OCI-M1 (cell line): ENCODE measurements around the gene ZDHHC19.
"Not testable (repeated sequence)": the region's sequence is repeated elsewhere in the genome, so short reads cannot be mapped to it uniquely, and the experiment has no call there.

Experiments used
- DNase-seq: peaks from one replicate; lab custom pipeline; 2025; lab: John Stamatoyannopoulos, UW

ZDHHC19 gene, protein sequence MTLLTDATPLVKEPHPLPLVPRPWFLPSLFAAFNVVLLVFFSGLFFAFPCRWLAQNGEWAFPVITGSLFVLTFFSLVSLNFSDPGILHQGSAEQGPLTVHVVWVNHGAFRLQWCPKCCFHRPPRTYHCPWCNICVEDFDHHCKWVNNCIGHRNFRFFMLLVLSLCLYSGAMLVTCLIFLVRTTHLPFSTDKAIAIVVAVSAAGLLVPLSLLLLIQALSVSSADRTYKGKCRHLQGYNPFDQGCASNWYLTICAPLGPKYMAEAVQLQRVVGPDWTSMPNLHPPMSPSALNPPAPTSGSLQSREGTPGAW

DNA sequence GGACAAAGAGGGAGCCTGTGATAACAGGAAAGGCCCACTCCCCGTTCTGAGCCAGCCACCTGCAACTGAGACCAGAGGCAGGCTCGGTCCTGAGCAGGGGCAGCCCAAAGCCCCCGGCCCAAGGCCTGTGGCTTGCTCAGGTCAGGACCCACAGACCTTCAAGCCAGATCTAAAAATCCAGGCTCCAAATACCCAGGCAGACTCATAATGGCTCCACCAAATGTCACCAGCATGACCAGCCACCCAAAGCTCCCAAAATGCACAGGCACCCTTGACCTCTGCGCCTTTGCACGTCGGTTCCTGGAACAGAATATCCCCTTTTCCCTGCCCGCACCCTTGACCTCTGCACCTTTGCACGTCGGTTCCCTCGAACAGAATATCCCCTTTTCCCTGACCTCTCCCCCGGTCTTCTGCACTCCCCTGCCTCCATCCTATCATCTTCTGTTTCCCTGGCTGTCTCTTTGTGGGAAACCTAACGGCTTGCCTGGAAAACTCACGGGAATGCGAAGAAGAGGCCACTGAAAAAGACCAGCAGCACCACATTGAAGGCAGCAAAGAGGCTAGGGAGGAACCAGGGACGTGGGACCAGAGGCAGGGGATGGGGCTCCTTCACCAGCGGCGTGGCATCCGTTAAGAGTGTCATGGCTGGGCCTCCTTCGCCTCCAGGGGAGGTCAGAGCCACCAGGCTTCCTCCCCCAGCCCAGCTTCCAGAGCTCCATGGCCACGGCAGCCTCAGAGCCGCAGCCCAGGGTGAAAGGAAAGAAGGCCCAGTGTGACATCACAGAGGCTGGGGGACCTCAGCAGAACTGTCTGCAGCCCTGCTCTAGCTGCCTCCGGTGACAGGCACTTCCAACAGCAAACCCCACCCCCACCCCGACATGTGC, at the start of gene ZDHHC19:
Gene ZDHHC19, minus strand, starts transcription at position 728 of the 884 bp plus-strand sequence. Its CDS starts 85 bp downstream, at position 643.
- no peak for DNase-seq

DNA sequence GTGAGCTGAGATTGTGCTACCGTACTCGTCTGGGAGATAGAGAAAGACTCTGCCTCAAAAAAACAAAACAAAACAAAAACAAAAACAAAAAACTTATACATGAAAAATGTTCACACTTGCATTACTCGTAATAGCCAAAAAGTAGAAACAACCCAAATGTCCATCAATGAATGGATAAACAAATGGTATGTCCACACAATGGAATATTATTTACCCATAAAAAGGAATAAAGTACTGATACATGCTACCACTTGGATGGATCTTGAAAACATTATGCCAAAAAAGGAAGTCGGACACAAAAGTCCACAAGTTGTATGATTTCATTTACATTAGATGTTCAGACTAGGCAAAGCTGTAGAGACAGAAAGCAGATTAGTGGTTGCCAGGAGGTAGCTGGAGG, 49.6 kb upstream of the ZDHHC19 start:
- DNase-seq, result no peak

DNA sequence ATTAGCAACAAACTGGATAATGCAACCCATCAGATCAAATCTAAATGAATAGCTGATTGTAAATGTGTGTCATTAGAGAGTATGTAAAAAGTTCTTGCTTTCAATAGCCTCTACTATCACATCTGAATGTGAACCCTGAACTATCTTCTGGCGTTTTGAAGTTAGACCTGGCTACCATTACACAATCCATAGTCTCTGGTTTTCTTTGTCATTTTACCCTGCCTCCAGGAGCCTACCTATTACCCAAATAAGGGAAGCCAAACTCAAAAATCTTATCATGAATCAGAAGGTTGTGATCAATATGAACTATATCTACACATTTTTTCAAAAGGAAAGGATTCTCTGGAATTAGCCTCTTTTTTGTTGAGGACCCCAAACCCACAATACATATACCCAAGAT, 44.6 kb upstream of the ZDHHC19 start:
- no peak for DNase-seq

DNA sequence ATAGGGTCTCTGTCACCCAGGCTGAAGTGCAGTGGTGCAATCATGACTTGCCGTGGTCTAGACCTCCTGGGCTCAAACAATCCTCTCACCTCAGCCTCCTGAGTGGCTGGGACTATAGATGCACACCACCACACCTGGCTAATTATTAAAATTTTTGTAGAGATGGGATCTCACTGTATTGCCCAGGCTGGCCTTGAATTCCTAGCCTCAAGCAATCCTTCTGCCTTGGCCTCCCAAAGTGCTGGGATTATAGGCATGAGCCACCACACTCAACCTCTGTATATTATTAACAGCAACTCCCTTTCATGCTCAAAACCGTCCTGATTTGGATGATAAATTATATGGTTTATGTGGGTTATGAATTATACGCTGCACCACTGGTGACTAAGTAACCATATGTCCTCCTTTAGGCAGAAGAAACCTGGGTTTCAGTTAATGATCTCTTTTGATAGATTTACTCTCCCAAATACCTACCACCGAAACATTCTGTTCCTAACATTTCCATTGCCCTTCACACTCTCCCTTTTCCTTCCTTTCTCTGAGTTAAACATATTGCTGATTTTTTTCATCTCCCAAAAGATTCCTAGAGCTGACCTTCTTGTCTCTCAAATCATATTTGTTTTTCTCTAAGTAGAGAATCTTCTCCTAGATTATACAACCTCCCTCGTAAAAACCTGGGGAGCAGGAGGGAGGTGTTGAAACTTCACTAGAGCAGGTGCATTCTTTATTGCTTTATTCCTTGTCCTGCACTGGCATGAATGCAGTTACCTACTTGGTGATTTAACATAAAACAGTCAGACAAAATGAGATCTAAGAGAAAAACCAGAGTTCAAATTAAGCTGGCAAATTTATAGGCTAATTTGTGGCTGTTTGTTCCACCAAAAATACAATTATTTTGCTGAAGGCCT, 43.4 kb upstream of the ZDHHC19 start:
- no peak for DNase-seq

DNA sequence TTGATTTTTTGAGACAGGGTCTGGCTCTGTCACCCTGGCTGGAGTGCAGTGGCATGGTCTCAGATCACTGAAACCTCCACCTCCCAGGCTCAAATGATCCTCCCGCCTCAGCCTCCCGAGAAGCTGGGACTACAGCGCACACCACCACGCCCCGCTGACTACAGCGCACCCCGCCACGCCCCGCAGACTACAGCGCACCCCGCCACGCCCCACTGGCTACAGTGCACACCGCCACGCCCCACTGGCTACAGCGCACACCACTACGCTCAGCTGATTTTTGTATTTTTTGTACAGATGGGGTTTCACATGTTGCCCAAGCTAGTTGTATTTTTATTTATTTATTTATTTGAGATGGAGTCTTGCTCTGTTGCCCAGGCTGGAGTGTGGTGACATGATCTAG, 40.7 kb upstream of the ZDHHC19 start:
- no peak for DNase-seq

DNA sequence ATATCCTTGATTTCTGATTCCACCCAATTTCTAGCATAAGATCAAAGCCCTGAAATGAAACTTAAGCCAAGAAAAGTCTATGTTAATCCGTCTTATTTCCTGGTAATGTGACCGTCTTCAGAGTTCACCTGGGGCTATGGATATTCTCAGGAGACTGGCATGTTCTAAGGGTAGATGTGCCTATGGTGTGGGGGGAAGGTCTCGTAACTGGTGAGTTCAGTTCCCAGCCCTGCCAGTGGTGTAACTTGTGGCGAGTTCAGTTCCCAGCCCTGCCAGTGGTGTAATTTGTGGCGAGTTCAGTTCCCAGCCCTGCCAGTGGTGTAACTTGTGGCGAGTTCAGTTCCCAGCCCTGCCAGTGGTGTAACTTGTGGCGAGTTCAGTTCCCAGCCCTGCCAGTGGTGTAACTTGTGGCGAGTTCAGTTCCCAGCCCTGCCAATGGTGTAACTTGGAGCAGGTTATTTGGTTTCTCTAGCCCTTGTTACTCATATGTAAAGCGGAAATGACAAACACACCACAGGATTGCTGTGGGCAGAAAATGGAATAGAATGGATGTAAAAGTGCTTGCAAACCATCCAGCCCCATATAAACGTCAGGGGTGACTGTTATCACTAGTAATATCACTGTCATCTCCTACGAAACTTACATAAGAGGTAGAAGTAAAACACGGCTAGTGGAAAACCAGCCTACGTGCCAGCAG, 35.6 kb upstream of the ZDHHC19 start:
- DNase-seq, result no peak

DNA sequence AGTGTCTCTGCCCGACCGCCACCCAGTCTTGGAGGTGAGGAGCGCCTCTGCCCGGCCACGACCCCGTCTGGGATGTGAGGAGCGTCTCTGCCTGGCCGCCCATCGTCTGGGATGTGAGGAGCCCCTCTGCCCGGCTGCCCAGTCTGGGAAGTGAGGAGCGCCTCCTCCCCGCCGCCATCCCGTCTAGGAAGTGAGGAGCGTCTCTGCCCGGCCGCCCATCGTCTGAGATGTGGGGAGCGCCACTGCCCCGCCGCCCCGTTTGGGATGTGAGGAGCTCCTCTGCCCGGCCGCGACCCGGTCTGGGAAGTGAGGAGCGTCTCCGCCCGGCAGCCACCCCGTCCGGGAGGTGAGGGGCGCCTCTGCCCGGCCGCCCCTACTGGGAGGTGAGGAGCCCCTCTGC, 33.0 kb upstream of the ZDHHC19 start:
- DNase-seq, result not testable (repeated sequence)

DNA sequence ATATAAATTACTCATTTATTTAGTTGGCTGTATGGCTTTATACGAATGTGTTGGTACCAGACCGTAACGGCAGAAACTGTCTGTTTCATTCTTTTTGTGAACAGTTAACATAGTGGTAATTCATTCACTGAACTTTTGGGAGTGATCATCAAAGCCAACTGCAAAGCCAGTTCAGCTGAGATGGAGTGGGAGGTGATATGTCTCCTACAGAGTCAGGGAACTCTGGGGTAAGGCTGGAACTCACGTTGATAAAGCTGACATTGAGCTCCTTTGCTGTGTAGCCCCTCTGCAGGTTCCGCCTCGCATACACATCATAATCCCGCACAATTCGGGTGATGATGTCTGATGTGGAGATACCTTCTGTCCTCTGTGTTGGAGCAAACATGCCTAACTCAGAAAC, 30.5 kb upstream of the ZDHHC19 start:
- DNase-seq, result no peak

DNA sequence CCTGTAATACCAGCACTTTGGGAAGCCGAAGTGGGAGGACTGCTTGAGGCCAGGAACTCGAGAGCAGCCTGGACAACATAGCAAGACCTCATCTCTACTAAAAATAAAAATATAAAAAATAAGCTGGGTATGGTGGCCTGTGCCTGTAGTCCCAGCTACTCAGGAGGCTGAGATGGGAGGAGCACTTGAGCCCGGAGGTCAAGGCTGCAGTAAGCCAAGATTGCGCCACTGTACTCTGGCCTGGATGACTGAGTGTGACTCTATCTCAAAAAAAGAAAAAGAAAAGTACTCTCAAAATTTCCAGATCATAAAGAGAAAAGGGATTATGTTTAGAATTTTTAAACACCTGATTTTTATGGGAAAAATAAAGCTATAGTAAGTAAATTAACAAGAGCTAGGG, 29.2 kb upstream of the ZDHHC19 start:
- no peak for DNase-seq

DNA sequence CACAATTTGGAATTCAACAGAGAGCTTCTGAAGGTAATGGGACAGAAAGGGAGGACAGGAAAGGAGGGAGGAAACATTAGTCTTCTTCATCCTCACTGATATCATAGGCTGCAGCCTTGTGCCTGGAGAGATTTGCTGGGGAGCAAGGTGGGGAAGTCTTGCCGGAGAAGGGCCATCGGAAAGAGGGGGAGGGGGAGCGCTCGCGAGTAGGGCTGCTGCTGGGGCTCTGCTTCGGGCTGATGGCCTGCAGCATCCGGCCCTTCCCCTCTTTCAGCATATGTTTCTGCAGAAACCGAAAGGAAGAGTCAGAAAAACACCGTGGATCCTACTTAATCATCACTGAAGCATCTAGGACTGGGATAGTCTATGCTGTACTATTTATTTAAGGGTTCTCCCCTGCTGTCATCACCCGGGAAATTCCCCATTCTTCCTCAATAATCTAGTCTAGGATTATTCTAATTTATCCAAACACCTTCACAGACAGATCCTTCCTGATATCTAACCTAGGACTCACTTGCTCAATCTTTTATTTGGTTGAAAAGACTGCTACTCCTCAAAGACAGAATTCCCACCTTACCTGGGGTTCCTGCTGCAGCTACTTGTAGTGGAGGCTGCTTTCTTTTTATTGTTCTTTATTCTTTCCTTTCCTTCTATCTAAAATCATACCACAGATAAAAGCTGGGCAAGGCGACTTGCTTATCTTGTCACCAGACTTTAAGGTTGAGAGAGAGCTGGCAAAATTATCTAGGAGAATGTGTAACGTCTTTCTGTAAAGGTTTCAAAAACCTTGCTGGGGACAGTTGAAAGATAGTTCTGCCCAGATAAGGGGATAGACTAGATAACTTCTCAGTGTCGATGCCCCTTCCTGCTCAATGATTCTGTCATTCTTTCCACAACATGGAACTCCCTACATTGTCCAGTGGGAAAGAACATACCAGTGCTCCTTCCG, 27.7 kb upstream of the ZDHHC19 start:
- peak; percentile 8 for DNase-seq

DNA sequence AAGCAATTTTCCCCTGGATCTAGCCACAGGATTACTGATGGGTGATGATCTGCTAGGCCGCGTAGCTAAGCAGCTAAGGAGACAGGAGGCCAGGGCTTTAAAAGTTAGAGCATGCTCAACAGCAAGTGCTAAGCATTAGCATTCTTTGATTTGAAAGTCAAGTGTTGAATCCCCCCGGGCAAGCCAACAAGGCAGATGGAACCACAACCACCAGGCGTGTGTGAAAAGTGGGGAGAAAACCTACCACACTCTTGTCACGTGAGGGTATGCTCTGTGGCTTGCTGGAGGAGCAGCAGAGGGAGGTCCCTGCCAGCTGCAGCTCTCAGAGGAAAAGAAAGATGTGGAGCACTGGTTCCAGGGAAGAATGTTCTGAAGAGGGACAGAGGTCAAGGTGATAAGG, 26.0 kb upstream of the ZDHHC19 start:
- DNase-seq, result no peak

DNA sequence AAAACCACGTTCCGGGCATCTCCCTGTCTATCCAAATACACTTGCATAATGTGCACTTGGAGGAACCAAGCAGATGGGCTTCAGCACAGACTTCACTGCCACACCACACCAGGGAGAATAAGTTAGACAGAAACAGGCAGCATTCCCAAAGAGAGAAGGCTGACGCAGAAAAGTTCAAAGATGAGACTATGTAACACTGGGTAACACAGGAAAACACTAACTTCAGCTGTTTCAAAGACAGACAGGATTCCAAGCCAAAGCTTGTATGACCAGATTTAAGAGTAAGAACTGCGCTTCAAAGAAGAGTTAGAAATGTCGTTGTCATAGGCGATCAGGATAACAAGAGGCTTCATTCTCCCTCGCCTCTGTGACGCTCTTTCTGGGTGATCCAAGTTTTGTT, 25.0 kb upstream of the ZDHHC19 start:
- DNase-seq, result no peak

DNA sequence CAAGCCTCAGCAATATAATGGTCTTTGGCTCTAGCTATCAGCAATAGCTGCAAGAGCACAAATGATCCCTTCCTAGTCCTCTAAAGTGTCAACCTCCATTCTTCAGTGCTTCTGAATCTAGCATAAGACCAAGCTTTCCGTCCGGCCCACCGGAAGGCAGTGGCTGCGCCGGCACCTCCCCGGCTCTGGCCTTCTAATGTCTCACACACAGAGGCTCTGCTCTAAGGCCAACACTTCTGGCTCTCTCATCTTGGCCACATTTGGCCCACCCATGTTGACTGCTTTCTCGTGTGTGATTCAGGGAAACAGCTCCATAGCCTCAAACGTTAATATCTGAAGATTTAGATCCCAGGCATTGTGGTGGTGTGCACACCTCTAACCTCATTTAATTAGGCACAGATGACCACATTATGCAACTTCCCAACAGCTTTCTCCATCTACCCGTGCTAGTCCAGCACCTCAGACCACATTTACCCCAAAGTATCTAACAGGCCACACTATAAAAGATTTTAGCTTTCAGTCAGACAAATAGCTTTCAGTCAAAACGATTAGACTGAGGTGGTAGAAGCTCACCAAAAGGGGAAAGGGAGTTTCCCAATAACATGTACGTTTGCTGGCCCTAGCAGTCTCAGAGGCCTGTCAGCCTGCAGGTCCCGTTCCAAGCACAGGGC, 24.4 kb upstream of the ZDHHC19 start:
- DNase-seq, result no peak

DNA sequence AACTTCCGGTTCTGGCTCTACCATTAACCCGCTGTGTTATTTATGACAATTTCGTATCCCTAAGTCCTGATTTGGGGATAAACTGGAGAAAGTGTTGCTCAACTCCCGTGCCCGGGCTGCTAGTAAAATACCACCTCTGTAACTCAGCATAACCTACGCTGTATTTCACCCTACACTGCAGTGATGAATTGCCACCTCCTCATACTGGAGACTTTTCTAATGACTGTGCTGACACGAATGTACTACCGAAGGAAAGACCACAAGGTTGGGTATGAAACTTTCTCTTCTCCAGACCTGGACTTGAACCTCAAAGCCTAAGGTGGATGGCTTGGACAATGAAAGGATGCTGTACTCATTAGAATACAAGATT, 21.7 kb upstream of the ZDHHC19 start:
- DNase-seq, result no peak

DNA sequence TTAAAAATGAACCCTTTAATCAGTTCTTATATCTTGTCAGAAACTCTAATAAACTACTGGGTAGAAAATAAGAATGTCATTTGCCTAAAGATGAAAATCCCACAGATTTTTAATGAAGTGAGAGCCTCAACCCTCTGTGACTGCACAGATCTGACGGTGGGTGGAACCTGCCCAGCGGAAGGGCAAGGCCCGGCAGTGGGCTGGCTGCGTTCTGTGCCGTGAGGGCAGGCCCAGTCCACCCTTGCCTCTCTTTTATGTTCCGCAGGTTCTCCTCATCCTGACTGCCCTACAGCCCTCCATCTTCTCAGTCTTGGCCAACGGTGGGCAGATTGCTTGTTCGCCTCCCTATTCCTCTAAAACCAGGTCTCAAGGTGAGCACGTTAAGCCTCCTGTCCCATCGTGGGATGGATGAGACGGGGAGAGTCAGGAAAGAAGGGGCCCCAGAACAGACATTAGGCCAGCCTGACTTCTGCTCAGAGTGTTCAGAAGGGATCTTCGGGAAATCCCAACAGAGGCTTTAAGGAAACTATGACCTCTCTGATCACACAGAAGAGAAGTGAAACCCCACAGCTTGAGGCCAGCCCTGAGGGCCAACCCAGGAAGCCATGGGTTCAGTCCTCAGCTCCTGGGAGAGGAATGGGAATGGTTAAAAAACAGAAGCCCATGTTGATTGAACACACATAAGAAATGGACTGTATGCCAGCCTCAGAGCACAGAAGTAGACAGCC, 21.1 kb upstream of the ZDHHC19 start:
- no peak for DNase-seq

DNA sequence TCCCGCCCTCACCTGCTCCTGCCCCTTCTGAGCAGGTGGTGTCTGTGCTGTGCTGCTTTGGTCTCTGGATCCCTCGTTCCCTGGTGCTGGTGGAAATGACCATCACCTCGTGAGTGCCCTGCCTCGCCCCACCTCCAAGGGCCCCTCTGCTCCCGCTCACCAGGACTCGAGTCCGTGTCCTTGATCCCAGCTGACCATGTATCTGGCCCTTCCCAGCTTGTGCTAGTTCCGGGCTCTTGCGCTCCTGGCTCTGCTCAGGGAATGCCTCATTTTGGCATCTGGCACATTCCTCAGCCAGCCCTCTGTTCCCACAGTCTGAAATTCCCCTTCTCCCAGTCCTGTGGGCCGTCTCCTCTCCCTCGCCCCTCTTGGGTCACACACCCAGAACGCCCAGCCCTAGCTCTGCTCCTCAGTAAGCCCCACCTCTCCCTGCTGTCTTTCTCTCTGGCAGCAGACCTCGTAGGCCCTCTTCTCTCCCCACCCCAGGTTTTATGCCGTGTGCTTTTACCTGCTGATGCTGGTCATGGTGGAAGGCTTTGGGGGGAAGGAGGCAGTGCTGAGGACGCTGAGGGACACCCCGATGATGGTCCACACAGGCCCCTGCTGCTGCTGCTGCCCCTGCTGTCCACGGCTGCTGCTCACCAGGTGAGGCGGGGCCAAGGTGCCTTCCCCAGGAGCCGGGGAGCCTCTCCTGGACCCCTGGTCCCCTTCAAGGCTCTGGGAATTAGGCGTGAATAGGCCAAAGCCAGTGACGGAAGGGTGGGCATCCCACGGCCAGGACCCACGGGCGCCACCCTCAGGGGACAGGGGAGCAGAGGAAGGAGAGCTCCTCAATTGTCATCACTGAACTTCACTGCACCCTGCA, 16.7 kb upstream of the ZDHHC19 start:
- DNase-seq, result no peak

DNA sequence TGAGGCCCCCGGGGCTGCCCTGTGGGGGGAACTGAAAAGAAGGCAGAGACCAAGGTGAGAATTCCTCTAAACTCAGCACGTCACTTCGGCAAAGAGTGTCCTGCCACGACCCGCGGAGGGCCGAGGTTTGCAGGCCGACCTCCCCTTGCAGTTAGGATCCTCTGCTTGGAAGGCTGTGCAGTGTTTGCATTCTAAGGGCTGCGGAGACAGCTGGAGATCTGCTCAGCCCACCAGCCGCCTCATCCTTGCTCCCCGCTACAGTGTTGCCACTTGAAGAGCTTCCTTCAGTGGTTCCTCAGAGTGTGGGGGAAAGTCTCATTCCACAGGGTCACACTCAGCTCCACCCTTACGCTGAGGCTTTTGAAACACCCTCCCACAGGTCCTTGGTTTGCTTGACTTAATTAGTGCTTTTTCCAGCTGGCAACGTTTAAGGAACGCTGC, 15.9 kb upstream of the ZDHHC19 start:
- no peak for DNase-seq

DNA sequence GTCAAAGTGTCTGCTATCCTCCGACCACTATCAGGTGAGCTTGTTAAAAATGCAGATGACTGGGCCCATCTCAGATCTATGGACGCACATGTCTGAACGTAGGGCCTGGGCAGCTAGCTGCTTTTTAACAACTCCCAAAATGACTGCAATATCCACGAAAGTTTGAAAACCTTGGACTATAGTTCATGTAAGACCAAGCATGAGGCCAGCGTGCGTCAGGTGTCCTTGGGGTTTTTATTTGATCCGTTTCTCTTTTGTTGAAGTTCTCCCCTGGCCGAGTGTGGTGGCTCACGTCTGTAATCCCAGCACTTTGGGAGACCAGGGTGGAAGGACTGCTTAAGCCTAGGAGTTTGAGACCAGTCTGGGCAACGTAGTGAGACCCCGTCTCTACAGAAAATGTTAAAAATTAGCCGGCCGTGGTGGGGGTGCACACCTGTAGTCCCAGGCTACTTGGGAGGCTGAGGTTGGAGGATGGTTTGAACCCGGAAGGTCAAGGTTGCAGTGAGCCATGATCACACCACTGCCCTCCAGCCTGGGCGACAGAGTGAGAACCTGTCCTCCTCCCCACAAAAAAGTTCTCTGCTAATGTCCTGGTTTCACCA, 14.7 kb upstream of the ZDHHC19 start:
- no peak for DNase-seq
